ENCODE measurements around the gene ATP11C. TPM values are rescaled to one million over a fixed set of nuclear protein-coding genes. Genes with fewer than 3 reads are reported as not detected.

Gene ATP11C
- total and polyA plus RNA-seq, 2 experiments from 2014 or later, result 44.0 to 90.7 TPM

DNA sequence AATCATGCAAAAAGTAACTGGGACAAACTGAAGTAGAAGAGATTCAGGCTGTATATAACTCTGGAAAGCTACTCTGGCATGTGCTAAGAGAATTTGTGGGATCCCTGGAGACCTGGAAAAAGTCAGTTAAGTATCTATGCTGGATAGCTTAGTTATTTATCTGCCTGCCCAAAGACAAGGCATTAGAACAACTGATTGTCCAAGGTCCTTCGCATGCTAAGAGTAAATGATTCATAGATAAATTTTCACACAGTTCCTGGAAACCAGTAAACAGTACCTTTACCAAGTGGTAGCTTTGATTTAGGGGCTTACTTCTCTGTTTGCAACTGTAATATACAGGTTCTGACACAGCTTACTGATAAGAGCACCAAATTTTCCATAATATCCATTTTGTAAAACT lies 104.8 kb downstream of the ATP11C start (continued):
- TF ChIP-seq, protein P1, sequence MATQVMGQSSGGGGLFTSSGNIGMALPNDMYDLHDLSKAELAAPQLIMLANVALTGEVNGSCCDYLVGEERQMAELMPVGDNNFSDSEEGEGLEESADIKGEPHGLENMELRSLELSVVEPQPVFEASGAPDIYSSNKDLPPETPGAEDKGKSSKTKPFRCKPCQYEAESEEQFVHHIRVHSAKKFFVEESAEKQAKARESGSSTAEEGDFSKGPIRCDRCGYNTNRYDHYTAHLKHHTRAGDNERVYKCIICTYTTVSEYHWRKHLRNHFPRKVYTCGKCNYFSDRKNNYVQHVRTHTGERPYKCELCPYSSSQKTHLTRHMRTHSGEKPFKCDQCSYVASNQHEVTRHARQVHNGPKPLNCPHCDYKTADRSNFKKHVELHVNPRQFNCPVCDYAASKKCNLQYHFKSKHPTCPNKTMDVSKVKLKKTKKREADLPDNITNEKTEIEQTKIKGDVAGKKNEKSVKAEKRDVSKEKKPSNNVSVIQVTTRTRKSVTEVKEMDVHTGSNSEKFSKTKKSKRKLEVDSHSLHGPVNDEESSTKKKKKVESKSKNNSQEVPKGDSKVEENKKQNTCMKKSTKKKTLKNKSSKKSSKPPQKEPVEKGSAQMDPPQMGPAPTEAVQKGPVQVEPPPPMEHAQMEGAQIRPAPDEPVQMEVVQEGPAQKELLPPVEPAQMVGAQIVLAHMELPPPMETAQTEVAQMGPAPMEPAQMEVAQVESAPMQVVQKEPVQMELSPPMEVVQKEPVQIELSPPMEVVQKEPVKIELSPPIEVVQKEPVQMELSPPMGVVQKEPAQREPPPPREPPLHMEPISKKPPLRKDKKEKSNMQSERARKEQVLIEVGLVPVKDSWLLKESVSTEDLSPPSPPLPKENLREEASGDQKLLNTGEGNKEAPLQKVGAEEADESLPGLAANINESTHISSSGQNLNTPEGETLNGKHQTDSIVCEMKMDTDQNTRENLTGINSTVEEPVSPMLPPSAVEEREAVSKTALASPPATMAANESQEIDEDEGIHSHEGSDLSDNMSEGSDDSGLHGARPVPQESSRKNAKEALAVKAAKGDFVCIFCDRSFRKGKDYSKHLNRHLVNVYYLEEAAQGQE (IDR thresholded peaks at IDR 0.05; ENCODE audit: unreplicated experiment), result no peak
- TF ChIP-seq NANOG (IDR thresholded peaks at IDR 0.05; ENCODE audit: borderline replicate concordance) (no peak), ZNF114 (CRISPR knock-in tag; IDR thresholded peaks at IDR 0.05) (no peak)

- no peaks in the 10 kb centered on the region for H3K36me3 ChIP-seq (ENCODE audit: insufficient read depth)
- peaks cover 53% of the 10 kb centered on the region for H3K4me1 Mint-ChIP-seq
- no peaks in the 10 kb centered on the region for H4K20me1 ChIP-seq (replicated peaks; ENCODE audit: insufficient read depth)
- 0 out of 2 replicates have a peak overlapping the region, but pooled peaks have one; percentile 11 for H3K27ac ChIP-seq (ENCODE audit: low read depth)
- H3K9me3 Mint-ChIP-seq, result no peaks in the 10 kb centered on the region
- peaks cover 3% of the 10 kb centered on the region; the same call in 1 of the 3 replicates for H3K36me3 Mint-ChIP-seq (ENCODE audit: low read depth)
- peaks cover 53% of the 10 kb centered on the region for H3K79me2 ChIP-seq (replicated peaks; ENCODE audit: insufficient read depth)
- H3K9me2 ChIP-seq (ENCODE audit: insufficient read depth), result no peaks in the 10 kb centered on the region
- H3K27me3 Mint-ChIP-seq (ENCODE audit: insufficient read depth, low read depth, poor library complexity), result no peaks in the 10 kb centered on the region
- H3K4me1 ChIP-seq (ENCODE audit: insufficient read depth), result peaks cover 60% of the 10 kb centered on the region
- H3F3A ChIP-seq (replicated peaks; ENCODE audit: low read depth), result no peaks in the 10 kb centered on the region
- no peak overlapping the region for H2AFZ ChIP-seq
- H3K4me2 ChIP-seq, result peak overlapping the region; percentile 19; the same call in 1 of the 2 replicates
- H3K27ac Mint-ChIP-seq, result no peak overlapping the region
- no peak overlapping the region for H3K4me3 ChIP-seq
- no peak overlapping the region for H3K4me3 Mint-ChIP-seq
- ATAC-seq, result peak; percentile 40; the same call in 1 of the 3 replicates
- no peak for DNase-seq (ENCODE audit: low spot score)
- H3K27me3 ChIP-seq (ENCODE audit: insufficient read depth), result no peaks in the 10 kb centered on the region
- TF ChIP-seq ZNF331 (CRISPR knock-in tag; IDR thresholded peaks at IDR 0.05; ENCODE audit: low read depth), result no peak
- no peak for TF ChIP-seq EZH2 (IDR thresholded peaks at IDR 0.05; ENCODE audit: low read depth, unreplicated experiment)
- TF ChIP-seq ZNF114 (CRISPR knock-in tag; IDR thresholded peaks at IDR 0.05), result no peak
- no peak for TF ChIP-seq POLR2AphosphoS5 (IDR thresholded peaks at IDR 0.05; ENCODE audit: low read depth)
- no peak for TF ChIP-seq CREB1 (CRISPR knock-in tag; IDR thresholded peaks at IDR 0.05; ENCODE audit: low read depth)
- no peak for TF ChIP-seq STAT1 (IDR thresholded peaks at IDR 0.05; ENCODE audit: unreplicated experiment)
- TF ChIP-seq JUNB (IDR thresholded peaks at IDR 0.05; ENCODE audit: unreplicated experiment), result no peak
- TF ChIP-seq CTCF (conservative IDR thresholded peaks at IDR 0.05; ENCODE audit: low read depth in 2 of 2), result no peak
- TF ChIP-seq, protein P1 (IDR thresholded peaks at IDR 0.05; ENCODE audit: unreplicated experiment), result no peak
These were observed 106.5 kb downstream of the ATP11C start for GRCh38 chrX:139826065-139827044.

Data from GM23338 (cell line).